Measurements from ENCODE around the gene CACFD1. TPM values are rescaled to one million over a fixed set of nuclear protein-coding genes. Genes with fewer than 3 reads are reported as not detected.

CACFD1 gene
- total RNA-seq, 1 experiment from 2014 or later, result 15.1 TPM

- Mint-ChIP-seq H3K4me3 (ENCODE audit: low read depth, unreplicated experiment) (no peak overlapping the region), H3K9me3 (ENCODE audit: low read depth, unreplicated experiment) (no peaks in the 10 kb centered on the region), H3K27ac (ENCODE audit: unreplicated experiment) (no peak overlapping the region), H3K4me1 (ENCODE audit: low read depth, unreplicated experiment) (no peaks in the 10 kb centered on the region), H3K27me3 (ENCODE audit: unreplicated experiment) (no peaks in the 10 kb centered on the region), H3K36me3 (ENCODE audit: insufficient read depth, unreplicated experiment) (peaks cover 29% of the 10 kb centered on the region)
- CTCF ChIA-PET, result no interaction called here
- intact Hi-C loops (cut with micrococcal nuclease; ENCODE audit: unreplicated experiment), result no loop called here
- no TSS peak for BruUV-seq (replicated peaks)
- DNase-seq, result no peak
- no peak for TF ChIP-seq CTCF (IDR thresholded peaks at IDR 0.05; ENCODE audit: unreplicated experiment)
Observed at GRCh38 chr9:133461975-133462374, 2.2 kb downstream of the CACFD1 start.

- no peak overlapping the region for H3K4me3 Mint-ChIP-seq (ENCODE audit: low read depth, unreplicated experiment)
- no TSS peak for BruUV-seq (replicated peaks)
- intact Hi-C loops (cut with micrococcal nuclease; ENCODE audit: unreplicated experiment), result no loop called here
- H3K27ac Mint-ChIP-seq (ENCODE audit: unreplicated experiment), result no peak overlapping the region
- H3K4me1 Mint-ChIP-seq (ENCODE audit: low read depth, unreplicated experiment), result no peaks in the 10 kb centered on the region
- H3K9me3 Mint-ChIP-seq (ENCODE audit: low read depth, unreplicated experiment), result no peaks in the 10 kb centered on the region
- H3K27me3 Mint-ChIP-seq (ENCODE audit: unreplicated experiment), result no peaks in the 10 kb centered on the region
- CTCF ChIA-PET, result no interaction called here
- peaks cover 29% of the 10 kb centered on the region for H3K36me3 Mint-ChIP-seq (ENCODE audit: insufficient read depth, unreplicated experiment)
- TF ChIP-seq CTCF (IDR thresholded peaks at IDR 0.05; ENCODE audit: unreplicated experiment), result no peak
- DNase-seq, result peak; percentile 23
Observed at GRCh38 chr9:133463234-133463863, 3.6 kb downstream of the CACFD1 start.

- Mint-ChIP-seq H3K4me1 (ENCODE audit: low read depth, unreplicated experiment) (no peaks in the 10 kb centered on the region), H3K27me3 (ENCODE audit: unreplicated experiment) (no peaks in the 10 kb centered on the region), H3K4me3 (ENCODE audit: low read depth, unreplicated experiment) (no peak overlapping the region), H3K9me3 (ENCODE audit: low read depth, unreplicated experiment) (no peaks in the 10 kb centered on the region), H3K36me3 (ENCODE audit: insufficient read depth, unreplicated experiment) (peaks cover 28% of the 10 kb centered on the region), H3K27ac (ENCODE audit: unreplicated experiment) (no peak overlapping the region)
- BruUV-seq (replicated peaks), result no TSS peak
- TF ChIP-seq CTCF (IDR thresholded peaks at IDR 0.05; ENCODE audit: unreplicated experiment), result no peak
- CTCF ChIA-PET, result no interaction called here
- intact Hi-C loops (cut with micrococcal nuclease; ENCODE audit: unreplicated experiment), result no loop called here
- DNase-seq, result no peak
Observed at GRCh38 chr9:133463864-133464615, 4.3 kb downstream of the CACFD1 start.

GRCh38 chr9:133464638-133465037, 4.9 kb downstream of the CACFD1 start:
- CTCF ChIA-PET, result no interaction called here
- H3K4me3 Mint-ChIP-seq (ENCODE audit: low read depth, unreplicated experiment), result no peak overlapping the region
- H3K27me3 Mint-ChIP-seq (ENCODE audit: unreplicated experiment), result no peaks in the 10 kb centered on the region
- no peak for TF ChIP-seq CTCF (IDR thresholded peaks at IDR 0.05; ENCODE audit: unreplicated experiment)
- H3K4me1 Mint-ChIP-seq (ENCODE audit: low read depth, unreplicated experiment), result no peaks in the 10 kb centered on the region
- peaks cover 28% of the 10 kb centered on the region for H3K36me3 Mint-ChIP-seq (ENCODE audit: insufficient read depth, unreplicated experiment)
- no peak overlapping the region for H3K27ac Mint-ChIP-seq (ENCODE audit: unreplicated experiment)
- no peaks in the 10 kb centered on the region for H3K9me3 Mint-ChIP-seq (ENCODE audit: low read depth, unreplicated experiment)
- DNase-seq, result no peak
- no TSS peak for BruUV-seq (replicated peaks)
- intact Hi-C loops (cut with micrococcal nuclease; ENCODE audit: unreplicated experiment), result no loop called here

Data from Calu3 (cell line).